A204.1 (cell line): ENCODE data around the gene SETBP1.

ENCODE experiments used
- FAIRE-seq: peaks from 2 replicates; lab custom pipeline; 2012; peaks lifted over from hg19 to GRCh38; lab: Jason Lieb, UNC

SETBP1 gene

GRCh38 chr18:44842588-44843412, 162.1 kb downstream of the SETBP1 start:
- FAIRE-seq = no peak

- FAIRE-seq = no peak
Measured at GRCh38 chr18:44844486-44844885, 163.8 kb downstream of the SETBP1 start.

- no peak for FAIRE-seq
Measured at GRCh38 chr18:44846450-44846849, 165.8 kb downstream of the SETBP1 start.

DNA sequence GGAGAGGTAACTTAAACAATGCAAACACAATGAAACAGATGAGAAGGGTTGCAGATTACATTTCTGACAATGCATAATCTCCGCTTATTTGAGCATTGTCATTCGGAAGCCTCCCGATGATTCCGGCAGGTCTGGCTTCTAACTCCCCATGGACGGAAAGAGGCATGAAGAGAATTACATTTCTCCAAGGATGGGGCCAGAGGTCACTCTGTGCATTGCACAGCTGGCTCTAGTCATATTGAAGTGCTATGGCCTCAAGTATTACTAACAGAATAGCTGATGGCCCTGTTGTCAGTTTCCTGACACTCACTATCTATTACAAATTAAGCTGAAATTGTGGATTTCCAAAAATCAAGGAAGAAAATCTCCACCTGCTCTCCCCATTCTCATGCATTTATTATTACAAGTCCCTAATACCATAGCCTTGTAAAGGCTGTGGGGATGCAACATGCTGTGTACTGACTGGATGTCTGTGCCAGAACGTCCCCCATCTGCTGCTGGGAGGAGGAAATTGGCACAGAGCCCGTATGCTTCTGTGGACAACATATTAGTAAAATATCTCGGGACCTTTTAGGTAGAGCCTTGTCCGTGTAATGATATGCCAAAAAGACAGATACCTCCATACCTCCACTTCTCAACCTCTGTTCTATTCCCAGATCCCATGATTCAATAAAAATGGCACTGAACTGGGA, 168.1 kb downstream of the SETBP1 start:
- no peak for FAIRE-seq

GRCh38 chr18:44849361-44849760, 168.7 kb downstream of the SETBP1 start:
- no peak for FAIRE-seq

DNA sequence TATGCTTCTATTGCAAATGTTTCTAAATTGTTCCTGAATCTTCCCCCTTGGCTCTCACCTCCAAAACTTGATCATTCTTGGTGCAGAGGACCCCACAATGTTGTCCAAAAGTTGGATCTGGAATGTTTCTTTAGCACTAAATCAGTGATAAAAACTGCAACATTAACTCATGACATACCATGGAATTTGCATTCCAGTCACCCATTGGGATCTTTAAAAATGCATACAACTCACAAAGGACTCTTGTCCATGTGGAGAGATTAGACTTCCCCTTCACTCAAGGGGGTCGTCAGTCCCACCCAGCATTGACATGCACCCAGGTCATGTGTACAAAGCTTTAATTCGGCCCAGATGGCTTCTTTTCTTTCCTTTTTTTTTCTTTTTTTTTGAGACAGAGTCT, 169.3 kb downstream of the SETBP1 start:
- FAIRE-seq = no peak

DNA sequence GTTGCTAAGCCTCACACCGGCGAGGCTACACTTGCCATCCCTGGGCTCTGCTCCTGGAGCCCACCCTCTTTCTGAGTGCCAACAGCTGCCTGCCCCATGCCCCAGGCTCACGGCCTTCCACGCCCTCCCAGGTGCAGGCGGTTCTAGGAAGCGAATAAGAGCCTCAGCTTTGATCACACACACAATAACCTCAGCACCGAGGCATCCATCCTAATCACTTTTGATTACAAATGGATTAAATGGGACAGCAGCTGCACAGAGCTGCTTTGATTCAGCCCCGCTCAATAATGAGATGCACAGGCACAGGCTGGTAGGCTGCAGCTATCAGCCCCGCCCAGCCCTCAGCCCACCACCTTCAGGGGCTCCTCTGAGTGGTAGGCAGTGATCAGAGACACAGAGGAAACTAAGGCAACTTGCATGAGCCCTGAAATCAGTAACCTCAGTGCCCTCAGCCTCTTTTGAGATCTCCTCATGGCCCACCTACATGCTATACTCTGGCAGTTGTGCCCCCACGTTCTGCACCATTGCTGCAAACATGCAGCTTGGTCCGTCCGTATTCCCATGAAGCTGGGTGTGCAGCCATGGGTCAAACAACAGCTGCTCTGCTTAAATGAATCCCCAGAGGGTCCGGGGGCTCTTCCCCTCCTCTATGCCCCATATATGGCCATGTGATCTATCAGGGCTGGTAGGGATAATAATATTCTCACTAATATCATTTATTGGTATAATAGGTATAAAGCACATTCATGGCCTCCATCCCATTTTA, 171.4 kb downstream of the SETBP1 start:
- FAIRE-seq = no peak

- no peak for FAIRE-seq
Measured at GRCh38 chr18:44852818-44853217, 172.1 kb downstream of the SETBP1 start.

- no peak for FAIRE-seq
Measured at GRCh38 chr18:44853430-44853829, 172.7 kb downstream of the SETBP1 start.

- no peak for FAIRE-seq
Measured at GRCh38 chr18:44855681-44856080, 175.0 kb downstream of the SETBP1 start.

DNA sequence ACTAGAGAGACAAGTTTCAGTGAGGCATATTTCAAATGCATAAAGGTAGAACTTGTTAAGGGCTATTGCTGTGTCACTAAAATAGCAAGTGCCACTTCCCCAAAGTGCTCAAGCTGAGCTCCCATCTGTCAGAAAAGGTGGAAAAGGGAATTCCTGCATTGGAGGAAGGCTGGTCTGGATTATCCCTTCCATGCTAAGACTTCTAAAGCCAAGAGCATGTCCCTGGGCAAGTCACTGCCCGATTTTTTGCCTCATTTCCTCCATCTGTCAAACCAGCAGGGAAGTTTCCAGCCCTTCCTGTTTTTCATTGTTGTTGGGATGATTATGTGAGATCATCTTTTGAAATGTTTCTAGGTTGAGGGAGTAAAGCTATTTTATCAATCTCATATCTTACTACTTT, 175.5 kb downstream of the SETBP1 start:
- no peak for FAIRE-seq

- FAIRE-seq = no peak
Measured at GRCh38 chr18:44857081-44857480, 176.4 kb downstream of the SETBP1 start.

DNA sequence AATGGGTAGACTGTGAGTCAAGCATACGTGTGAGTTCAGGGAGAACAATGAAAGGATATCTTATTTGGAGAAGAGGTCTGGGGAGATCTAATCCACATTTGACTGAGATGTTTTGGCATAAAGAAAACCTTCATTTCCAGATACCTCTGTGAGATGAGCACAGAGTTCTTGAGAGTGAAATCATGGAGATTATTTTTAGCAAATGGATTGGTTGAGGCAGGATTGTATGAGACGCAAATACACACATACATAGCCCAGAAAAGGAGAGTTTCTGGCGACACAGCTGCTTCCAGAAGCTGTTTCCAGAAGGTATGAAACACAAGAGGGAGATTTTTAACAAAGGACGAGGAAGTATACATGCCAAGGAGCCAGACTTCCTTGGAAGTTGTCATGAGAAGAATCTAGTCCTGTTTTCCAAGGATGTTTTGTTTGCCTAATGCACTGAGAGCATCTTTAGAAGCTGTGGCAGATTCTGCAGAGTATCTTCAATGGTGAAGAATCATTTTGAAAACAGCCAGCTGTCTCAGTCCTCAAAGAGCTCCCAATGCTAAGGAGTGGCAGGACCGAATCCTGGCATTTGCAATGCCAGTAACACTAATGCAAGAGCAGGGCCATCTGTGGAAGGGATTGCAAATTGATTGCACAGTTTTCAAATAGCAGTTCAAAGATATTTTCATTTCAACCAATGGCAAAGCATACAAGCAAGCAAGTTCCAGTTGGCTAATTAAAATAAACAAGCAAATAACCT, 177.2 kb downstream of the SETBP1 start:
- FAIRE-seq = no peak

DNA sequence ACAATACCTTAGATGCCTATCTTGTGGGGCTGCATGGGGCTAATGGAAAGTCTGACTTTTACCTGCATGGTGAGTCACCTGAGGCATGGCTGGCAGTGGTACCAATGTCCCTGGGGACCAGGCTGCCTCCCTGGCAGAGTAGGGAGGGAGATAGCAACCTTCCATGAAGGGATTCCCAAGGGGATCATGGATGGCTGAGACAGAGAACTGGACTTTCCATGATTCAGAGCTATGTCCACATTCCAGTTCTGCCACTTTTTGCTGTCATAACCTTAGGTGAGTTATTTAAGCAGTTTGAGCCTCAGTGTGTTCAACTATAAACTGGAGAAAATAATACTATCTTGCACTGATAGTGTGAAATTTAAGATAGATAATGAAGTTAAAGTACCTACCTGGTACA, 178.6 kb downstream of the SETBP1 start:
- FAIRE-seq = no peak

- FAIRE-seq = no peak
Measured at GRCh38 chr18:44859751-44860439, 179.2 kb downstream of the SETBP1 start.

DNA sequence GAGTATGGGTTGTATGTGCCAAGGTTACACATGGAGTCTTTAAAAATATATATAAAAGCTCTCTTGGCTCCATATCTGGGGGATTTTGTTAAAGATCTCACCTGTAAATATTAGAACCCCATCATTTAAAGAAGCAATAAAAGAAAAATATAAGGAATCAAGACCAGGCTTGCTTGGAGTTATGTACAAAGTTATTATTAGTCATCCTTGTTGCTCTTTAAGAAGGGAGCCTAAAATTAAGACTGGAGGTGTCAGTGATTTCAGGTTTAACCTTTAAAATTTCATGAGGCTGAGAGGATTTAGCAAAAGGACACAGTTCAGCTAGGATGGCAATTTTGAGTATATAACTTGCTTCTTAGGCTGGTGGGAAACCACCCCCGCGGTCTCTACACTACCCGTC, 181.4 kb downstream of the SETBP1 start:
- no peak for FAIRE-seq

- no peak for FAIRE-seq
Measured at GRCh38 chr18:44866103-44866502, 185.4 kb downstream of the SETBP1 start.

- FAIRE-seq = no peak
Measured at GRCh38 chr18:44869533-44869932, 188.8 kb downstream of the SETBP1 start.

DNA sequence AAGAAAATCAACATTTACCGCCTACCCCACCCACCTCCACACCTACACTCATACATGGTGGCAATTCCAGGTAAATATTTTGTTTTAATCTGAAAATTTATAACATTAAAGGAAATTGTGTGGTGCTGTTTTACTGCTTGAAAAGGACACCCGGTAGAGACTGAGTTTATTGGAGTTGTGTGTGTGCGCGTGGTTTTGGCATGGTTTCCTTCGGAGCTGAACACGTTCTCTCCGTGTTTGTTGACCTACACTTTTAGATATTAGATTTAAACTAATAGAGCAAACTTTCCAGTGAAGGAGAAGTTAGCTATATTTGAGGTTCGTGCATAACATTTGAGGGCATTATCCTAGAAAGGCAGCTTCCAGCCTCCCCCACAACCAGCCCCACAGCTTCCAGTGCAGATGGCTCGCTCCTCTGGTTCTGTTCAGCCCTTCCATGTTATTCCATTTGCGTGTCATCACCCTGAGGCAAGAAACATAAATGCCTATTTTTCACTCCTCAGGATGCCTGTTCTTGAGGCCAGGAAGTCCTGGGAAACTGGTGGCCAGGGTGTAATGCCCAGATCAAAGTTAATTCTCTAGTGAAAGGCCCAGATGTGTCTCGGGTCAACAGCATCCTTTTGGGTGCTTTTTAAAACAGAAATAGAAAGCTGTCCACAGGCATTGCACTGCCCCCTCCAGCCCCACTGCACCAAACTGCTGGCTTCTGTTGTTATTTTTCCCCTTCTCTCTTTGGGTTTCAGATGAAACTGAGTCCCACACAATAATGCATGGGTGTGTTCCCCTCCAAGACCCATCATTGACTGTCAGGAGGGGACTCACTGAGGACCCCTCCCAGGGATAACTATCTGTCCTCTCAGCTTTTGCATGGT, 190.2 kb downstream of the SETBP1 start:
- FAIRE-seq = no peak

DNA sequence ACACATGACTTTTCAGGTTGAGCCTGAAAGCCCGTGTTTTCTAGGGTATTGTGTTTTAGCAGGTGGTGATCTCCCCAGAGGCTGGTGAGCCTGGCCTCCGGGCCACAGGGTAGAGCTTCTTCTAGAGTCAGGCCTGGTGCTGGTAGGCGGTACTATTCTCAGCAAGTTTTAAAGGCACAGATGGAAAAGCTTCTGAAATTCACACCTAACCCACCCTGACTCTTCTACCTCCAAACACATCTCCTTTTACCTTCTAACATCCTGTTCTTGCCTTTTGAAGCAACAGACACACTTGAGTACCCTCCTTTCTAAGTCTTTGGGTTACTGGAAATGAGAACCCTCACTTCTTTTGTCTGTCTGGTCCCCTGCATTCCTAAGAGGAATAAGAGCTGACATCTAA, 191.1 kb downstream of the SETBP1 start:
- no peak for FAIRE-seq

DNA sequence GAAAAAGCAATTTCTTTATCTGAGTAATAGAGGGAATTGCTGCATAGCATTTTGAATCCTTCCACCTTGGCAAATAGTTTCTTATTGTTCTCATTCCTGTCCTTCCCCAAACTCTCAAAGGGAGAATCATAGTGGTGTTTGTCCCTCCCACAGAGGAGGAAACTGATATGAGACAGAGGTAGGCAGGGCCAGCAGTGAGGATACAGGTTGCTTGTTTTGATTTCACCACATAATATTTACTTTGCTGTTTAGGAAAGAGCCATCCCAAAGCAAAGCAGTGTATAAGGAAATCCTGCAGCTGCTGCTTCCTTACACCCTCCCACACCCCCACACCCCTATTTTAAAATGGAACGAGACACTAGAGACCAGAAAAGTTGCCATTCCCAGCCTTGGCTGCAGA, 195.3 kb downstream of the SETBP1 start:
- FAIRE-seq = no peak
